Measurements from ENCODE around the gene NKIRAS1. TPM values are rescaled to one million over a fixed set of nuclear protein-coding genes. Genes with fewer than 3 reads are reported as not detected.
A peak's percentile ranks its signal among the peaks of the same experiment; 100 is the strongest.

NKIRAS1 gene
- total and polyA plus RNA-seq, 2 experiments from 2014 or later: 9.2 to 9.7 TPM

DNA sequence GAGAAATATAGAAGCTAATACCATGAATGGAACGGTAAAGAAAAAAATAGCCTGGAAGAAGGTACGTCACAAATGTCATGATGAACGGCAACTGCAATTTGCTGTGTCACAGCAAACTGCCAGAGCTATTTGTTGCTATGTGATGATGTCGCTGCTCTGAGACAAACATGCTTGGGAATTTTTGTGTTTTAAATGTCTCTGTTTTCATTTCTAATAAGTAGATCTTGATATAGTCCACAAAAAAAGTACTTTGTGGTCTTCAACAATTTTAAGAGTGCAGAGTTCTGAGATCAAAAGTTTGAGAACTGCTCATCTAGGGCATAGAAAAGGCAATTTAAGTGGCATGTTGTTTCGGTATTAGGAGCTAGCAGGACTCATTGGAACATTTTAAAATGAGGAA lies 24.0 kb upstream of the NKIRAS1 start (continued):
- TF ChIP-seq EZH2 (IDR thresholded peaks at IDR 0.05; ENCODE audit: low read depth, unreplicated experiment): no peak
- TF ChIP-seq JUNB (IDR thresholded peaks at IDR 0.05; ENCODE audit: unreplicated experiment): no peak

DNA sequence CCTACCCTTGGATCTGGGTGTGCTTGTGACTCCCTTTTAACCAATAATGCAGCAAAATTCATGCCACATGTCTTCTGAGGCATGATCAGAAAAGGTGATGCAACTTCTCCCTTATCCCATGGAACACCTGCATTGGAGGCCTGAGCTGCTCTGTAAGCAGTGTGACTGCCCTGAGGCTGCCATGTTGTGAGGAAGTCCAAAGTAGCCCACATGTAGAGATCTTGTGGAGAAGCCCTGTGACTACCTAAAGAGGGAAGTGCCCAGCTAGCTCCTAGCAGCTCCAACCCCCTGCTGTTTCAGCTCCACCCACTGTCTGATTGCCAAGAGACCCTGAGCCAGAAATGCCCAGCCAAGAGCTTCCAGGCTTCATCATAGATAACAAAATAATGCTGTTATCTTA lies 21.9 kb upstream of the NKIRAS1 start:
- Histone ChIP-seq H4K20me1 (replicated peaks; ENCODE audit: insufficient read depth) (no peaks in the 10 kb centered on the region), H3K9me2 (ENCODE audit: insufficient read depth) (no peaks in the 10 kb centered on the region; the same call in 1 of the 2 replicates), H3K79me2 (replicated peaks; ENCODE audit: insufficient read depth) (no peaks in the 10 kb centered on the region), H3K4me1 (ENCODE audit: insufficient read depth) (peaks cover 3% of the 10 kb centered on the region; the same call in 1 of the 2 replicates), H3K4me2 (no peak overlapping the region), H3K27me3 (ENCODE audit: insufficient read depth) (peaks cover 9% of the 10 kb centered on the region; the same call in 1 of the 2 replicates), H3K36me3 (ENCODE audit: insufficient read depth) (no peaks in the 10 kb centered on the region), H3K4me3 (no peak overlapping the region), H3F3A (replicated peaks; ENCODE audit: low read depth) (no peaks in the 10 kb centered on the region), H3K27ac (ENCODE audit: low read depth) (no peak overlapping the region), H2AFZ (0 out of 2 replicates have a peak overlapping the region, but pooled peaks have one; percentile 18)
- H3K36me3 Mint-ChIP-seq (ENCODE audit: low read depth): no peaks in the 10 kb centered on the region
- no peak overlapping the region for H3K27ac Mint-ChIP-seq
- H3K9me3 Mint-ChIP-seq: no peaks in the 10 kb centered on the region
- no peak for DNase-seq (ENCODE audit: low spot score)
- H3K4me3 Mint-ChIP-seq: no peak overlapping the region
- ATAC-seq: peak; percentile 26; the same call in 1 of the 3 replicates
- H3K4me1 Mint-ChIP-seq: peaks cover 6% of the 10 kb centered on the region
- TF ChIP-seq, protein P1, sequence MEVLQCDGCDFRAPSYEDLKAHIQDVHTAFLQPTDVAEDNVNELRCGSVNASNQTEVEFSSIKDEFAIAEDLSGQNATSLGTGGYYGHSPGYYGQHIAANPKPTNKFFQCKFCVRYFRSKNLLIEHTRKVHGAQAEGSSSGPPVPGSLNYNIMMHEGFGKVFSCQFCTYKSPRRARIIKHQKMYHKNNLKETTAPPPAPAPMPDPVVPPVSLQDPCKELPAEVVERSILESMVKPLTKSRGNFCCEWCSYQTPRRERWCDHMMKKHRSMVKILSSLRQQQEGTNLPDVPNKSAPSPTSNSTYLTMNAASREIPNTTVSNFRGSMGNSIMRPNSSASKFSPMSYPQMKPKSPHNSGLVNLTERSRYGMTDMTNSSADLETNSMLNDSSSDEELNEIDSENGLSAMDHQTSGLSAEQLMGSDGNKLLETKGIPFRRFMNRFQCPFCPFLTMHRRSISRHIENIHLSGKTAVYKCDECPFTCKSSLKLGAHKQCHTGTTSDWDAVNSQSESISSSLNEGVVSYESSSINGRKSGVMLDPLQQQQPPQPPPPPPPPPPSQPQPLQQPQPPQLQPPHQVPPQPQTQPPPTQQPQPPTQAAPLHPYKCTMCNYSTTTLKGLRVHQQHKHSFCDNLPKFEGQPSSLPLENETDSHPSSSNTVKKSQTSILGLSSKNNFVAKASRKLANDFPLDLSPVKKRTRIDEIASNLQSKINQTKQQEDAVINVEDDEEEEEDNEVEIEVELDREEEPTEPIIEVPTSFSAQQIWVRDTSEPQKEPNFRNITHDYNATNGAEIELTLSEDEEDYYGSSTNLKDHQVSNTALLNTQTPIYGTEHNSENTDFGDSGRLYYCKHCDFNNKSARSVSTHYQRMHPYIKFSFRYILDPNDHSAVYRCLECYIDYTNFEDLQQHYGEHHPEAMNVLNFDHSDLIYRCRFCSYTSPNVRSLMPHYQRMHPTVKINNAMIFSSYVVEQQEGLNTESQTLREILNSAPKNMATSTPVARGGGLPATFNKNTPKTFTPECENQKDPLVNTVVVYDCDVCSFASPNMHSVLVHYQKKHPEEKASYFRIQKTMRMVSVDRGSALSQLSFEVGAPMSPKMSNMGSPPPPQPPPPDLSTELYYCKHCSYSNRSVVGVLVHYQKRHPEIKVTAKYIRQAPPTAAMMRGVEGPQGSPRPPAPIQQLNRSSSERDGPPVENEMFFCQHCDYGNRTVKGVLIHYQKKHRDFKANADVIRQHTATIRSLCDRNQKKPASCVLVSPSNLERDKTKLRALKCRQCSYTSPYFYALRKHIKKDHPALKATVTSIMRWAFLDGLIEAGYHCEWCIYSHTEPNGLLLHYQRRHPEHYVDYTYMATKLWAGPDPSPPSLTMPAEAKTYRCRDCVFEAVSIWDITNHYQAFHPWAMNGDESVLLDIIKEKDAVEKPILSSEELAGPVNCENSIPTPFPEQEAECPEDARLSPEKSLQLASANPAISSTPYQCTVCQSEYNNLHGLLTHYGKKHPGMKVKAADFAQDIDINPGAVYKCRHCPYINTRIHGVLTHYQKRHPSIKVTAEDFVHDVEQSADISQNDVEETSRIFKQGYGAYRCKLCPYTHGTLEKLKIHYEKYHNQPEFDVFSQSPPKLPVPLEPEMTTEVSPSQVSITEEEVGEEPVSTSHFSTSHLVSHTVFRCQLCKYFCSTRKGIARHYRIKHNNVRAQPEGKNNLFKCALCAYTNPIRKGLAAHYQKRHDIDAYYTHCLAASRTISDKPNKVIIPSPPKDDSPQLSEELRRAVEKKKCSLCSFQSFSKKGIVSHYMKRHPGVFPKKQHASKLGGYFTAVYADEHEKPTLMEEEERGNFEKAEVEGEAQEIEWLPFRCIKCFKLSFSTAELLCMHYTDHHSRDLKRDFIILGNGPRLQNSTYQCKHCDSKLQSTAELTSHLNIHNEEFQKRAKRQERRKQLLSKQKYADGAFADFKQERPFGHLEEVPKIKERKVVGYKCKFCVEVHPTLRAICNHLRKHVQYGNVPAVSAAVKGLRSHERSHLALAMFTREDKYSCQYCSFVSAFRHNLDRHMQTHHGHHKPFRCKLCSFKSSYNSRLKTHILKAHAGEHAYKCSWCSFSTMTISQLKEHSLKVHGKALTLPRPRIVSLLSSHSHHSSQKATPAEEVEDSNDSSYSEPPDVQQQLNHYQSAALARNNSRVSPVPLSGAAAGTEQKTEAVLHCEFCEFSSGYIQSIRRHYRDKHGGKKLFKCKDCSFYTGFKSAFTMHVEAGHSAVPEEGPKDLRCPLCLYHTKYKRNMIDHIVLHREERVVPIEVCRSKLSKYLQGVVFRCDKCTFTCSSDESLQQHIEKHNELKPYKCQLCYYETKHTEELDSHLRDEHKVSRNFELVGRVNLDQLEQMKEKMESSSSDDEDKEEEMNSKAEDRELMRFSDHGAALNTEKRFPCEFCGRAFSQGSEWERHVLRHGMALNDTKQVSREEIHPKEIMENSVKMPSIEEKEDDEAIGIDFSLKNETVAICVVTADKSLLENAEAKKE (CRISPR knock-in tag; IDR thresholded peaks at IDR 0.05): no peak
- TF ChIP-seq POLR2AphosphoS5 (IDR thresholded peaks at IDR 0.05; ENCODE audit: low read depth) (no peak), NANOG (IDR thresholded peaks at IDR 0.05; ENCODE audit: borderline replicate concordance) (no peak), ZNF331 (CRISPR knock-in tag; IDR thresholded peaks at IDR 0.05; ENCODE audit: low read depth) (no peak), EZH2 (IDR thresholded peaks at IDR 0.05; ENCODE audit: low read depth, unreplicated experiment) (no peak)
- TF ChIP-seq, protein P2, sequence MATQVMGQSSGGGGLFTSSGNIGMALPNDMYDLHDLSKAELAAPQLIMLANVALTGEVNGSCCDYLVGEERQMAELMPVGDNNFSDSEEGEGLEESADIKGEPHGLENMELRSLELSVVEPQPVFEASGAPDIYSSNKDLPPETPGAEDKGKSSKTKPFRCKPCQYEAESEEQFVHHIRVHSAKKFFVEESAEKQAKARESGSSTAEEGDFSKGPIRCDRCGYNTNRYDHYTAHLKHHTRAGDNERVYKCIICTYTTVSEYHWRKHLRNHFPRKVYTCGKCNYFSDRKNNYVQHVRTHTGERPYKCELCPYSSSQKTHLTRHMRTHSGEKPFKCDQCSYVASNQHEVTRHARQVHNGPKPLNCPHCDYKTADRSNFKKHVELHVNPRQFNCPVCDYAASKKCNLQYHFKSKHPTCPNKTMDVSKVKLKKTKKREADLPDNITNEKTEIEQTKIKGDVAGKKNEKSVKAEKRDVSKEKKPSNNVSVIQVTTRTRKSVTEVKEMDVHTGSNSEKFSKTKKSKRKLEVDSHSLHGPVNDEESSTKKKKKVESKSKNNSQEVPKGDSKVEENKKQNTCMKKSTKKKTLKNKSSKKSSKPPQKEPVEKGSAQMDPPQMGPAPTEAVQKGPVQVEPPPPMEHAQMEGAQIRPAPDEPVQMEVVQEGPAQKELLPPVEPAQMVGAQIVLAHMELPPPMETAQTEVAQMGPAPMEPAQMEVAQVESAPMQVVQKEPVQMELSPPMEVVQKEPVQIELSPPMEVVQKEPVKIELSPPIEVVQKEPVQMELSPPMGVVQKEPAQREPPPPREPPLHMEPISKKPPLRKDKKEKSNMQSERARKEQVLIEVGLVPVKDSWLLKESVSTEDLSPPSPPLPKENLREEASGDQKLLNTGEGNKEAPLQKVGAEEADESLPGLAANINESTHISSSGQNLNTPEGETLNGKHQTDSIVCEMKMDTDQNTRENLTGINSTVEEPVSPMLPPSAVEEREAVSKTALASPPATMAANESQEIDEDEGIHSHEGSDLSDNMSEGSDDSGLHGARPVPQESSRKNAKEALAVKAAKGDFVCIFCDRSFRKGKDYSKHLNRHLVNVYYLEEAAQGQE (IDR thresholded peaks at IDR 0.05; ENCODE audit: unreplicated experiment): no peak
- H3K27me3 Mint-ChIP-seq (ENCODE audit: insufficient read depth, low read depth, poor library complexity): peaks cover 2% of the 10 kb centered on the region

Measured in GM23338 (cell line).